GM18508 (cell line): Measurements from ENCODE around the gene SLC36A1.
"Not testable (repeated sequence)": the region's sequence is repeated elsewhere in the genome, so short reads cannot be mapped to it uniquely, and the experiment has no call there.

ENCODE experiments used
- ATAC-seq: cut with Tn5 transposase; IDR thresholded peaks from one replicate; pipeline ENCODE4 v1.9.1; 2021; ENCODE audit warnings: moderate number of reproducible peaks; ENCODE audit not compliant: insufficient read depth, unreplicated experiment

The SLC36A1 gene

GRCh38 chr5:151480384-151481293 lies 33.2 kb downstream of the SLC36A1 start:
- ATAC-seq = no peak

DNA sequence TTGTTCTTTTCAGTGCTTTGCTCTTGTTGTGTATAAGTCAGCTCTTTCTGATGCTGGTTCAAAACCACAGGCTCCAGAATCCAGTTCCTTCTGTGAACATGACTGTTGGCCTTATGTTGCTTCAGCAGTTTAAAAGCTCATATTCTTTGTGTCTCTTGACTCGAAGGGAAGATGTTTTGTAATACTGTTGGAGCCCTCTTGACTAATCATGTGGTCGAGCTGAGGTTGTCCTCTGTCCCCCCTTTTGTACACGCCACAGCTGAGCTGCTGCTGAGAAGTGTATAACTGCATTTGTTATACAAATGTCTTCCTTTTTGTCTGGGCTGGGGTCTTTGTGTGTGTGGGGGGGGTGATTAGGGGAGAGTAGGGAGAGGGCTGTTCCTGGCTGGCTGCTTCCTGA lies 35.8 kb downstream of the SLC36A1 start:
- no peak for ATAC-seq

GRCh38 chr5:151483647-151484046 lies 36.2 kb downstream of the SLC36A1 start:
- no peak for ATAC-seq

- ATAC-seq = no peak
Measured at GRCh38 chr5:151487544-151487943, 40.1 kb downstream of the SLC36A1 start.

GRCh38 chr5:151490627-151491026 lies 43.2 kb downstream of the SLC36A1 start:
- no peak for ATAC-seq

GRCh38 chr5:151491062-151491461 lies 43.7 kb downstream of the SLC36A1 start:
- no peak for ATAC-seq

GRCh38 chr5:151492729-151493128 lies 45.3 kb downstream of the SLC36A1 start:
- no peak for ATAC-seq

- no peak for ATAC-seq
Measured at GRCh38 chr5:151493665-151494064, 46.3 kb downstream of the SLC36A1 start.

- ATAC-seq = no peak
Measured at GRCh38 chr5:151495320-151495719, 47.9 kb downstream of the SLC36A1 start.

DNA sequence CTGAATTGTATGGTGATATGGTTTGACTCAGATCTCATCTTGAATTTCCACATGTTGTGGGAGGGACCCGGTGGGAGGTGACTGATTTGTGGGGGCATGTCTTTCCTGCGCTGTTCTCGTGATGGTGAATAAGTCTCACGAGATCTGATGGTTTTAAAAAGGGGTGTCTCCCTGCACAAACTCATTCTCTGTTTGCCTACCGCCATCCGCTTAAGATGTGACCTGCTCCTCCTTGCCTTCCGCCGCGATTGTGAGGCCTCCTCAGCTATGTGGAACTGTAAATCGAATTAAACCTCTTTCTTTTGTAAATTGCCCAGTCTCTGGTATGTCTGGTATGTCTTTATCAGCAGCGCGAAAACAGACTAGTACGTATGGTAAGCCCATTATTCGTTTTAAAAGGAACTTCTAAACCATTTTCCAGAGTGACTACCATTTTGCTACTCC lies 48.7 kb downstream of the SLC36A1 start:
- no peak for ATAC-seq

DNA sequence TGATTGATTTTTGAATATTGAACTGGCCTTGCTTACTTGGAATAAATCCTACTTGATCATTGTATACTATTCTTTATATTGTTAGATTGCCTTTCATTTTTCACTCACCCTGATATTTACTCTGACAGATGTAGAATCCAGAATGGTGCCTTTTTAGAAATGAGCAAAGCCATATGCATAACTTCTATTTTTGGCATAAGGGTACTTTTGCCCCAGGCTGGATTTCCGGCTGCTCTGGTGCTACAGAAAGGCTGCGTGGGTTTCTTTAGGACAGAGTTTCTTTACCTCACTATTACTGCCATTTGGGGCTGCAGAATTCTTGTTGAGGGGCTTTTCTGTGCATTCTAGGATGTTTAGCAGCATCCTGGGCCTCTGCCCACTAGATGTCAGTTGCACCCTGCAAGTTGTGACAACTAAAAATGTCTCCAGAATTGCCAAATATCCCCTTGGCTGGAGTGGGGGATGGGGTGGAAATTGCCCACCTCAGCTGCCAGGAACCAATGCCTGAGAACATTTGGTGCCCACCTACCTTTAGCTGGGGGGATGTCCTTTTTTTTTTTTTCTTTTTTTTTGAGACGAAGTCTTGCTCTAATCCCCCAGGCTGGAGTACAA lies 50.1 kb downstream of the SLC36A1 start:
- no peak for ATAC-seq

DNA sequence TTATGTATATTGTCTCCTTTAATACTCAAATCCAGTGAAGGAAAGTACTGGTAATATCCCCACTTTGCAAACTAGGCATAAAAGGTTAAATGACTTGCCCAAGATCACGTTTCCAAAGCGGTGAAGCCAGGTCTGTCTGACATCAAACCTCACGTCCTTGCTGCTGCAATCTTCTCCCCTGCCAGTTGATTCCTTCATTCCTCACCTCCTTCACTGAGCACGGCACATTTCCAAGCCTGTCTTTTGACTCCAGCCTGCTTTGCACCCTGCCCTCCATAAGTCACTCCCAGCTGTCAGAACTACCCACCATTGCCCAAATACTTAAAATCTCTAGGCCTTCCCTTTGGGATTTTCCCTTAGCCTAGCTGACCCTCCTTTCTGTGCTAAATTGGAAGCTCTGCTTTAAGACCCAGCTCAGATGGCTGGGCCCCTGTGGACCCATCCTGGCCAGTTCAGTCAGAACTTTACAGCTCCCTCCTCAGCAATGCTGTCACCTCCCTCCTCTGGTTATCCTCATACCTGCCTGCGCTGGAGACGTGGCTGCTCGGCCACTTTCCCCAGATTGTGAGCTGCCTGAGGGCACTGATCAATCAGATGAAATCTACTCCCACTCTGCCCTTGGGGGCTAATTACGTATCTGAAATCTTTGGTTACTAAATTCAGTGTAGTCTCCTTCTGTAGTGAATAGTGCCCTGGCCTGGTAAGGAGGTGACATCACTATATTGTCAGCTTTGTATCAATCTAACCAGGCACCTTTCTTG lies 51.2 kb downstream of the SLC36A1 start:
- ATAC-seq = no peak

DNA sequence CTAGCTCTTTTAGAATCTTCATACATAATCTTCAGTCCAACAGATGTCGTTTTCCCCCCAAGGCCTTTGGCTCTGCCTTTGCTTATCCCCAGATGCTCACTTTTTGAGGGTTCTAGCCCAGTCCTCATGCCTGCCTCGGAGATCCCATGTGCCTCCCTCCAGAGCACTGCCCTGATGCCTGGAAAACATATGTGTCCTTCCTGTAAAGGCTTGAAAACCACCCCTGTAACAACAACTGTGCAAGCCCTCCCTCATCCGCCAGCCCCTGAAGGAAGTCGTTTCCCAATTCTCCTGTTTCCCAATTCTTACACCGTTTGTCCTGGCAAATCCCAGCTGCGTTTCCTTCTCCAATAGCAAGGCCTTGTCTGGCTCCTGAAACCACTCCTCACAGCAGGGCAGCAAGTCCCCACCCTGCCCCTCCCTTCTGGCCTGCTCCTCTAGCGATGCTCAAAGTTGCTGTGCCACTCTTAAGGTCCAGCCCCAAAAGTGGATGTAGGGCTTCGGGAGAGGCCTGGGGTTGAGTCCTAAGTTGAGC lies 52.2 kb downstream of the SLC36A1 start:
- no peak for ATAC-seq

DNA sequence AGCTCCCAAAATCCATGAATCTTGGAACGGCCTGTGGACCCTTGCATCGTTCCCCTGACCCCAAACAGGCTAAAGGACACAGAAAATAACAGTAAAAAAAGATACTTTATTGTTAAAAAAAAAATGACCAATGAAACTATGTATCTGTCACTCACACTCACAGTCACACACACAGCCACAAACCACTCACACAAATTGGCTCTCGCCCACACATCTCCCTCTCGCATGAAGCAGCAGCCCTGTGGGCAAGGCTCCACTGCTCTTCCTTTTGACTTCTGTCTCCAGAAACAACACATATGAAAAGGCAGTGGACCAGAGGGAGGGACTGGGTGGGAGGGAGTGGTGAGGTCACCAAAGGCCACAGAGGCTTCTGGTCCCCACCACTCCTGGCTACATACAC lies 56.6 kb downstream of the SLC36A1 start:
- no peak for ATAC-seq

GRCh38 chr5:151508308-151508707 lies 60.9 kb downstream of the SLC36A1 start:
- not testable (repeated sequence) for ATAC-seq

- ATAC-seq = no peak
Measured at GRCh38 chr5:151509231-151509630, 61.8 kb downstream of the SLC36A1 start.

DNA sequence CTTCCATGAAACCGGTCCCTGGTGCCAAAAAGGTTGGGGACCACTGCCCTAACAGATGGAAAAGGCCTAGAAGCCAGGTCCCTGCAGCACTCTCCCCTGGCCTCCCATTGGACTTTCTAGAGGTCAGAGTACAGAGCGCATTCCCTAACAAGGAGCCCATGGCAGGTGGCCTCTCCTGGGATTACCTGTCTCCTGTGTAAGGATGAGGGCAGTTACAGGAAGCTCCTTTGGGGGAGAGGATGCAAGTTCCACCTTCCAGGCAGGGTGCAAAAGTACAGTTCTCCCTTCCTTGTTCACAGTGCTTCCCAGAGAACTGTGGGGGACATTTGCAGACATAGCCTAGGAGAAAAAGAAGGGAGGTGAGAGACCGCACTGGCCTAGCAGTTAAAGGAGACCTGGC lies 62.4 kb downstream of the SLC36A1 start:
- no peak for ATAC-seq

DNA sequence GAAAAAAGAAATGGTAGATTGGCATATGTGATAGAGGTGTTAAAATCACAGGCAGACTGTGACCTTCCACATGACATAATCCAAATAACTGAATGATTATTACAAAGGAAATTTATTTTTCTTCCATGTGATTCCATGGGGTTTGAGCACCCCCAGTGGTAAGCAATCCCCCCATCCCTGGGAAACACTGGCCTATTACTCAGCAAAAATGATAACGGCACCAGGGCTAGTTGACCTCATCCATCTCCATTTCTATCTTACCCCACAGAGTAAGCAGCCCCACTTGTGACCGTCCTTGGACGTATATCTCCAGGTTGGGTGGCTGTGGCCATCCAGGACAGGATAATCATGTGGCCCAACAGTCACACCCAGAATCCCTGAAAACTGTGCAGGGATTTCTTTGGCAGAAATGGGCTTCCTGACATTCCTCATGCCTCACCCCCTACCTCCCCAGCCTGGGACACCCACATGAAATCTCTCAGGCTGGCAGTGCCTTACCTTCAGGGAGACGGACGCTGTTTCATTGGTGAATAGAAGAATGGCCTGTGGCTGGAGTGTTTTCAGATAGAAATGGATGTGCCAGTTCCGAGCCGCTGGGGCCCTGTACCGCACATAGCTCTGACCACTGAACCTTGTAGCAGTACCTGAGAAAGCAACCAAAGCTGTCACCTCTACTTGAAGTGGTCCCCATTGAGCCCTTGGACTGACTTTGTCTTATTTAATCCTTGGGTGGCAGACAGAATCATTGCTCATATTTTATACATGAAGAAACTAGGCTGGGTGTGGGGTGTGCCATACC lies 69.9 kb downstream of the SLC36A1 start:
- no peak for ATAC-seq

DNA sequence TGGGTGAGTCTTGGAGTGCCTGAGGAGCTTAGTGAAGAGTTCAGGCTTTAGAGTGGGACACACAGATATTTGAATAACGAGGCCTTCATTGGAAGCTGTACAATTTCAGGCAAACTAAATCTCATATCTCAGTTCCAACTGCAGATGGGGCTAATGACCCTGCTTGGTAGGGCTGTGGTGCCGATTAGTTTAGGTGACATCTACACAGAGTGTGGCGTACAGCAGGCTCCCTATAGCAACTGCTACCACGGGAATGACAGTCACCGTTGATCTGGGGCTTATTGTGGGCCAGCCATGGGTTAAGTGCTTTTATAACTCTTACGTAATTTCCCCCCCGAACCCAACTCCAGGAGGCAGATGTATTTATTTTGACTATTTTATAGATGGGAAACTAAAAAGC lies 72.9 kb downstream of the SLC36A1 start:
- ATAC-seq = no peak

GRCh38 chr5:151522226-151522625 lies 74.8 kb downstream of the SLC36A1 start:
- no peak for ATAC-seq
